Skin epidermis (tissue), 12 donors: Measurements from ENCODE around the gene BLOC1S4.
"Not testable (repeated sequence)": the region's sequence is repeated elsewhere in the genome, so short reads cannot be mapped to it uniquely, and the experiment has no call there.

Experiments used
- H3K27ac ChIP-seq, 21 experiments: fragments of 200-600 bp; sonication (generic) in 11 of 21; one replicate each; pipeline ENCODE4 v1.5.0; 2020; ENCODE audit warnings: mild to moderate bottlenecking in 3 of 21, inconsistent platforms in 2 of 21, moderate library complexity in 2 of 21
- H3K4me3 ChIP-seq, 7 experiments: fragments of 200-600 bp; sonication (generic) in 2 of 7; one replicate each; pipeline ENCODE4 v1.5.0; 2020; ENCODE audit warnings: inconsistent platforms in 2 of 7, mild to moderate bottlenecking in 2 of 7, moderate library complexity in 1 of 7

Gene BLOC1S4

DNA sequence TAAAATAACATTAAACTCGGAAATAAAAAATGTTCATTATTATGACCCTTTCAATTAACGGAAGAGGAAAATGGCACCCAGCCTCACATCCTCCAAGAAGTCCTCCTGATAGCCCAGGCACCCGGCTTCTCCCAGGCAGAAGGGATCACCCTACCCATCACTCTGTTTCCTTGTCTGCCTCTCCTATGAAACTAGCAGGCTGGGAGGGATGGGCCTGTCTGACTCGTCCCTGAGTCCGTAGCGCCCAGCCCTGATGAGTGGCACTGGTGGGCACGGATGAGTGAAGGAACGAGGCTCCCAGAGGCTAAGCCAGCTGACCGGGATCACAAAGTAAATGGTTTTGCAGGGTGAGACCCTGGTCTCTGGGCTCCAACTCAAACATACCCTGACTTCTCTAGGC, 37.9 kb downstream of the BLOC1S4 start:
- H3K27ac ChIP-seq: no peak overlapping the region
- H3K4me3 ChIP-seq: no peak overlapping the region

DNA sequence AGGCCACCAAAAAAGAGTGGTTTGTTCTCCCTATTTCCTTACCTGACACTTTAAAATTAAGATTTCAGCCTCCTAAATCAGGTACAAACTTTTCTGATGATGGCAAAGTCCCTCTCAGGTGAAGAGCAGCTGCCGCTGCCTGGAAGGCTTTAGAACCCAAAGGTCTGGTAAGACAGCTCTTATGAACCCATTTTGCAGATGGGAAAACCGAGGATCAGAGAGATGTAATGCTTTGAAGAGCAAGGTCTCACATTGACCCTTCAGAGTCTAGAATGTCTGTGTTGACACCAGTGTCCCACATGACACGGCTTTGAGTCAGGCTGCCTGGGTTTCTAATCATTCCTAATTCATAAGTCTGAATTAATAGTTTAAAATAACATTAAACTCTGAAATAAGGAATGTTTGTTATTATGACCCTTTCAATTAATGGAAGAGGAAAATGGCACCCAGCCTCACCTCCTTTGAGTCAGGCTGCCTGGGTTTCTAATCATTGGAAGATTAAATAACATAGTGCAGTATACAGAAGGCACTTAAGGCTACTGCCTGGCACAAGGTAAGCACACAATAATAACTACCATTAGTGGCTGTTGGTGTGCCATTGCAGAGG, 38.6 kb downstream of the BLOC1S4 start:
- no peak overlapping the region for H3K27ac ChIP-seq
- H3K4me3 ChIP-seq: no peak overlapping the region

DNA sequence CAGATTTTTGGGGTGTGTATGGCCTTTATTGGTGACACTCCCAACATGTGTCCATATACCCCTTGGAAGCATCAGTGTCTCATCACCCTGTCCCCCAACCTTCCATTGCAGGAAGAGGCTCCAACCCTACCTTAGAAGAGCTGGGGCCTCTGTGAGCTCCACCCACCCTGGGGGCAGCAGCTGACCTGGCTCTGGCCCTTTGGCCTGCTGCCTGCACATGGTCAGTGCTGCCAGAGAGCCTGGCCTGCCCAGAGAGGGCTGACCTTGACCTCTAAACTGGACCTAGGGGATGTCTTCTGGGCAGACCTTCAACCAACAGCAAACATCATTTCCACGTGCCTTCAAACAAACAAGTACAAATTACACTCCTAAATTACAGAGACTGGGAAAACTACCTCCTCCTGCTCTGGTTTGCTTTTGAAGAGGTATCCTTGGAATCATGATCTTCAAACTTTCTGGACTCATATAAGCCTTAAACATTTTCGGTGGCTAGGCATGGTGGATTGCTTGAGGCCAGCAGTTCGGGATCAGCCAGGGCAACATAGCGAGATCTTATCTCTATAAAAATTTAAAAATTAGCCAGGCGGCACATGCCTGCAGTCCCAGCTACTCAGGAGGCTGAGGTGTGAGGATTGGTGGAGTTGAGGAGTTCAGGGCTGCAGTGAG, 39.2 kb downstream of the BLOC1S4 start:
- no peak overlapping the region for H3K4me3 ChIP-seq
- no peak overlapping the region for H3K27ac ChIP-seq

DNA sequence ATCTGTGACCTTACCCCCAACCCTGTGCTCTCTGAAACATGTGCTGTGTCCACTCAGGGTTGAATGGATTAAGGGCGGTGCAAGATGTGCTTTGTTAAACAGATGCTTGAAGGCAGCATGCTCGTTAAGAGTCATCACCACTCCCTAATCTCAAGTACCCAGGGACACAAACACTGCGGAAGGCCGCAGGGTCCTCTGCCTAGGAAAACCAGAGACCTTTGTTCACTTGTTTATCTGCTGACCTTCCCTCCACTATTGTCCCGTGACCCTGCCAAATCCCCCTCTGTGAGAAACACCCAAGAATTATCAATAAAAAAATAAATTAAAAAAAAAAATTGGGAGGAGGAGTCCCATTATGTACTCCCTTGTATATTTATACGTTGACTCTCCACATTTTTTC, 40.4 kb downstream of the BLOC1S4 start:
- H3K27ac ChIP-seq, H3K4me3 ChIP-seq: not testable (repeated sequence)

DNA sequence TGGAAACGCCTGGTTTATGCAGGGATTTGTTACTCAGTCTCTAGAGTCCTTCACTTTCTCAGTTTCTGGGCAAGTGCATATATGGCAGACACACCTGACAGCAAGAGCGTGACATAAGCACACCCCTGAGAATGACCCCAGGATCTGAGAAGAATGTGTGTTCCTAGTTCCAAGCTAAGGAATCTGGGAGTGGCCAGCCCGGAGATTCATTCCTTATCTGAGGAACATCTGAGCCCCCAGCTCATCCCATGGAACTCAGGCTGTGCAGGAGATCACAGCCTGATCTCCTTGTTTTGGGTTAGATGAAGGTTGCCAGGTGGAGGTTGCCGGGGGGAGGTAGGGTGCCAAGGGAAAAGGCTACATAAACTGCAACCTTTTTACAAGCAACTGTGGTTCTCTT, 42.8 kb downstream of the BLOC1S4 start:
- no peak overlapping the region for H3K4me3 ChIP-seq

DNA sequence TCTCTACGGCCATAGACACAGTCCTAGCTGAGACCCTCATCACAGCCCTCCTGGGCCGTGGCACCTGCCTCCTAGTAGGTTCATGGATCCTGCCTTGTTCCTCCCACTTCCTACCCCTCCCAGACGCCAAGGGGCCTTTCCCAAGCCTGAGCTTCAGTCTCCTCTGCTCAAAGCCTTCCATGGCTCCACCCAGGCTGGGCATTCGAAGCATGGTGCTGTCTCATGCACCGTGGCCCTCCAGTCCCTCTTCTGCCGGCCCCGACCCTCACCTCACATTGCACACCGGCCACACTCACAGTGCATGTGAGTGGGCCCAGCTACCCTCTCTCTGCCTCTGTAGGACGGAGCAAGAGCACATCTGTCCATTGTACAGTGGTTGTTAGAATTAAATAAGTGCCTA, 44.9 kb downstream of the BLOC1S4 start:
- no peak overlapping the region for H3K4me3 ChIP-seq
- H3K27ac ChIP-seq: no peak overlapping the region

More for the DNA sequence above, 42.8 kb downstream of the BLOC1S4 start:
- no peak overlapping the region for H3K27ac ChIP-seq

DNA sequence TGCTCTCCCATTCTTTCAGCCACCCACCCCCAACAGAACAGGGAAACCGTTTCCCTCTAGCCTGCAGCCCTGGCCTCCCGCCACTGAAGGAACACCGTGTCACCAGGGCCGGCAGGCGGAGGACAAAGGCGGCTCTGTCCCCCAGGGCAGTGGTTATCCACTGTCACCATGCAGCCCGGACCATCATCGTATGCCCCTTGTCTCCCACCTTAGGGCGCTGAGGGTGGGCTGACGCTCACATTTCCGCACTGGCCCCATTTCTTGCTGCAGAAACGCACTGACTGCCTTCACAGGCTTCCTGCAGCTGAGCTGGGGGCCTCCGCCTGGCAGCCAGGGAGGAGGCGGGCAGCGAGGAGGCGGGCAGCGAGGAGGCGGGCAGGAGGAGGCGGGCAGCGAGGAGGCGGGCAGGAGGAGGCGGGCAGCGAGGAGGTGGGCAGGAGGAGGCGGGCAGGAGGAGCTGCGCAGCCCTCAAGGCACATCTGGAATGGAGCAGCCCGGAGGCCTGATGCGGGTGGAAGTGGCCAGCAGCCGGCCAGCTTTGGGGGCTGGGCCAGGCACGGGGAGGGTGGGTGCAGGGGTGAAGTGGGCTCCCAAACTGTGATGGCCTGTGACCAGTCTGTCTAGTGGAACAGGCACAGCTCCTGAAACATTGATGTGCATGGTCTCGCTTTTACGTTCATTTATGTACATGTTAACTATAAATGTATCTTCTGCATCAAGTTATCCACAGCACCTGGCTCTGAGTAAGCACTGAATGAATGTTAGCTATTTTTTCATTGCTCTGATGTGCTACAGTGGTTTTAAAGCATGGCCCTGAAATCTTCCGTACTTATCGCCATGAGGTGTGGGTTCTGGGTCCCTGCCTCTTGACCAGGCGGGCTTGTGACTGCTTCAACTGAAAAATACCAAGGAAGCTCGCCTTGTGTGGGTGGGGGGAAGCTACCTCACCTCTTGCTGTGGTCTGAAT, 46.0 kb downstream of the BLOC1S4 start:
- Histone ChIP-seq H3K4me3 (no peak overlapping the region), H3K27ac (no peak overlapping the region)

DNA sequence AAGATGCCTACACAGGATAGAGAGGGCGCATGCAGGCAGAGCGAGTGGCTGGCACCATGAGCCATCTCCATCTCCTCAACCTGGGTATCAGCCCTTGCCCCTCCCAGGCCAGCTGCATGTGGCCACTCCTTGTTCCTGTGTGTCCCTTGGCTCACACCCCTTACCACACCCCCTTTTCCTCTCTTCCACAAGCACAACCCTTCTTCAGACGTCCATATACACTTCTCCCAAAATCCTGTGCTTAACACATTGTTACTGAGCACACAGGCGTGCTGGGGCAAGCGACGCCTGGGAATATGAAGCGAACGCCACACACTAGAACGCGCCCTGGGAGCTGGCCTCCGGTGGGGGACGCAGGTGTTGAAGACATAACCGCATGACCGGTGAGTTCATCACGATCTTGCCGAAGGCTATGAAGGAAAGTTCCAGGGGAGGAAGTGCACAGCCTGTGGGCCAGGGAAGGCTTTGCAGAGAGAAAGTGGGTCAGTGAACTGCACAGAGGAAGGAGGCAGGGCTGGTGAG, 47.4 kb downstream of the BLOC1S4 start:
- no peak overlapping the region for H3K27ac ChIP-seq

DNA sequence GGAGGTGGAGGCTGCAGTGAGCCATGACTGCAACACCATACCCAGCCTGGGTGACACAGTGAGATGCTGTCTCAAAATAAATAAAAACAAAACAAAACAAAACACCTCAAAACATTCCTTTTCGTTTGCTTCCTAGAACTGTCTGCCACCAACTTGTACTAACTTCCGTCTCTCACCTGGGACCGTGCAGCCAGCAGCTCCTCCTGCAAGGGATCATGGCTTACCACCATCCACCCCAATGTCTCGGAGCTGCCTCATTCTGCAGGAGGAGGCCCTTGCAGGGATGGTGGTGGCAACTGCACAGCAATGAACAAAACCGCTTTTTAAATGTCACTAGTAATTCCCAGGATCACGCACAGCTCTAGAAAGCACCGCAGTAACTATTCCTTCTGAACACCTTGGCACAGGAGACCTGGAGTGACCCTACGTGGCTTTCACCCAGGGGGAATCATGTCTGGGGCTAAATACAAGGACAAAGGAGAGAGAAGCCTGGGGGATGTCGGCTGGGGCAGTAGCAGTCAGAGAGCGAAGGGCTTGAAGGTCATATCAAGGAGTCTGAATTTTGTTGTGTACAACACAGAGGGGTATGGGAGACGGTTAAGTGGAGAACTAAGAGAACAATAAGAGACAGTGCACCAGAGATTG, 49.1 kb downstream of the BLOC1S4 start:
- Histone ChIP-seq H3K4me3 (no peak overlapping the region), H3K27ac (no peak overlapping the region)

More for the DNA sequence above, 47.4 kb downstream of the BLOC1S4 start:
- no peak overlapping the region for H3K4me3 ChIP-seq

DNA sequence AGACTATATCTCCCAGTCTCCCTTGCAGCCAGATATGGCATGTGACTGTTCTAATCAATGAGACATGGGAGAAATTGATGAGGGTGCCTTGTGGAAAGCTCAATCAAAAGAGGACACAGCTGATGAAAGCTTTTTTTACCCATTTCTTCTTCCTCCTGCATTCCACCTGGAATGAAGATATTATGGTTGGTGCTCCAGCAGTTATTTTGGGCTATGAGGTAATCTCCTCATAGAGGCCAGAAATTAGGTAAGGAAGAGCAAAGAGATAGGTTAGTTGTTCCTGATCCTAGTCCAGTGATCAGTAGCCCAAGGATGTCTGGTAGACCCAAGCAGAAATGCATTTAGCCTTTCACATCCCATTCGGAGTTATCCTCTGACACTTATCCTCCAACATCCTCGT, 49.7 kb downstream of the BLOC1S4 start:
- H3K4me3 ChIP-seq: no peak overlapping the region

More for the DNA sequence above, 49.7 kb downstream of the BLOC1S4 start:
- no peak overlapping the region for H3K27ac ChIP-seq
